Epithelial cell of esophagus (primary cell): ENCODE data around the gene TRIM8.
"Not testable (repeated sequence)": the region's sequence is repeated elsewhere in the genome, so short reads cannot be mapped to it uniquely, and the experiment has no call there.

Source experiments
- DNase-seq: peaks from one replicate; pipeline ENCODE4 v3.0.0; 2010; ENCODE audit warnings: low read depth
- H3K4me3 ChIP-seq: 2 replicates; pipeline ENCODE4 v1.5.1; 2011; ENCODE audit warnings: mild to moderate bottlenecking, low read length, control low read depth
- CTCF ChIP-seq: IDR thresholded peaks from 2 replicates; pipeline ENCODE4 v1.5.1; 2011; ENCODE audit warnings: low read depth, mild to moderate bottlenecking, low read length, control low read depth, inconsistent platforms; ENCODE audit not compliant: insufficient read depth; ENCODE audit errors: missing control alignments

The TRIM8 gene

GRCh38 chr10:102665904-102666509, 21.7 kb downstream of the TRIM8 start:
- TF ChIP-seq CTCF = no peak
- no peak for DNase-seq
- H3K4me3 ChIP-seq = no peak overlapping the region

DNA sequence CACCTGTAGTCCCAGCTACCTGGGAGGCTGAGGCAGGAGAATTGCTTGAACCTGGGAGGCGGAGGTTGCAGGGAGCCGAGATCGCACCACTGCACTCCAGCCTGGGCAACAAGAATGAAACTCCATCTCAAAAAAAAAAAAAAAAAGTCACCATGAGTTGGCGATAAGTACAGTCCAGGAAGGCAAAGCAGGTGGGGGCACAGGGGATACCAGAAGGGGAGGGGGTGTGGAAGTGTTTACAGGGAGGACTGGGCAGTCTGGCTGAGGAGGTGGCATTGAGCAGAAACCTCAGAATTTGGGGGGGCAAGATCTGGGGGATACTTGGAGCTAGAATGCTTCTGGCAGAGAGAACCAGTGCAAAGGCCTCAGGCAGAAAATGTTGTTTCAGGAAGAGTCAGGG, 23.1 kb downstream of the TRIM8 start:
- not testable (repeated sequence) for H3K4me3 ChIP-seq, DNase-seq

DNA sequence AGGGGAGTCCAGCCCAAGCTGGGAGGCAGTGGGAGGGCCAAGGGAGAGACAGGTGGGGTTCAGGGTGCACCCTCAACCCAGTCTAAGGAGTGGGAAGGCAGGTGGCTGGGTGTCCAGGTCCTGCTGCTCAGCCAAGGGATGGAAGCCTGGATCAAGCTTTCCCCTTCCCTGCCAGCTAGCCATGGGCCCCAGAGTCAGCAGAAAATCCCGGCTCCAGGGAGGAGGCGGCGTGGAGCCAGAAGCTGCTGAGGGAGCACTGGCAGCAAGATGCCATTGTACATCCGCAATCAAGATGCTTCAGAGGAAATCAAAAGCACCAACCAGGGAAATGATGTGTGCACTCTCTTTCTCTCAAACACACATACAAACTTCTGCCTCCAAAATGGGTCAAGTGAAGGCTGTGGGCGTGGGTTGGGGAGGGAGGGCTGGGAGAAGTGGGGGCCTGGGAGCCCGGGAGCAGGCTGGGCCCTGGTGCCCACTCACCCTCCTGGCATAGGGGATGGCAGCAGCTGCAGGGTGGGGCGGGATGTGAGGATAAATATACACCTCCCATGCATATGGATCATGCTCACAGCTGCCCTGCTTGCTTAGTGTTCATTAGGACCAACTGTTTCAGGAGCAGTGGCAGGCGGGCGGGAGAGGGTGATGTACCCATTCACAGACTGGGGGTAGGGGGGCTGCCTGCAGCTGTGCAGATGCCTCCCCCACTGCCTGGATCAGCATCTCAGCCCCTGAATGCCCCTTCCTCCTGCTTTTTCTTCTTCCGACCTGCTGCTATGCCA, 24.2 kb downstream of the TRIM8 start:
- no peak for DNase-seq
- no peak for TF ChIP-seq CTCF
- no peak overlapping the region for H3K4me3 ChIP-seq

DNA sequence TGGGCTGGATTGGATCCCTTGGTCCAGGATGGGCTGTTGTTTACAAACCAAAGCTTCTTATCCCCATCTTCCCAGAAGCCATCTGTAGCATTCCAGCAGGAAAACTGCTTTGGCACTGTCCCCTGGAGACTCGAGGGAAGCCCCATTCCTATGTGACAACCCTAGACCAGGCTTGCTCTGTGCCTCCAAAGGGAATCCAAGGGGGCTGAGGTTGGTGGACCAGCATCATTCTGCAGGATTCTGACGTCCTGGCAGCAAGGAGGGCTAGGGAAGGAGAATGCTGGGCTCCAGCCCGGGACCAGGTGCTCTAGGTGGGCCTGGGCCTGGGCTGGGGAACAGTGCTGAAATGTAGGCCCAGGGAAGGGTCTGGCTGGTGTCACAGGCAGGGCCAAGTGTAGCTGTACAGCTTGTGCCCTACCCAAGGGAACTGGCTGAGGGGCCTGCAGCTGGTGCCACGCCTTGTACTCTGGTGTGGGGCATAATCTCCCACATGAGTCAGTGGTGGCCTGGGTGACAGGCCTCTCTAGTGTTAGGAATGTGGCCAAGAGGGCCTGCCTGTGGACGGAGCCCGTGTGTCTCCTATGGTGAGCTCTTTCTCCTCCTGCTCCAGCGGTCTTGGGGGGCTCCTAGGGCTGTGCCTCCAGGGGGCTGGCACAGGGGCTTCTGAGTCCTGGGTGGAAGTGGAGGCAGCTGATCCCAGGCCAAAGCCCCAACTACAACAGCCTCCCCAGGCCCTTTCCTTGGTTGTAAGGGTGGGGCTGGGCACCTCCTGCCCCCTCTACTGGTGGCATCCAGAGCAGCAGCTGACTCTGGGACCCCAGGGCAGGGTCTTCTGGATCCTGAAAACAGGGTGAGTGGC, 25.2 kb downstream of the TRIM8 start:
- H3K4me3 ChIP-seq = no peak overlapping the region
- no peak for TF ChIP-seq CTCF
- peak; percentile 60 for DNase-seq

GRCh38 chr10:102670065-102670670, 25.9 kb downstream of the TRIM8 start:
- H3K4me3 ChIP-seq = no peak overlapping the region
- TF ChIP-seq CTCF = no peak
- no peak for DNase-seq

GRCh38 chr10:102670871-102671434, 26.7 kb downstream of the TRIM8 start:
- H3K4me3 ChIP-seq = no peak overlapping the region
- TF ChIP-seq CTCF = no peak
- no peak for DNase-seq
